Muscle of leg (tissue), 11 donors: ENCODE data around the gene LARP1. TPM values are rescaled to one million over a fixed set of nuclear protein-coding genes. Genes with fewer than 3 reads are reported as not detected.
"Not testable (repeated sequence)": the region's sequence is repeated elsewhere in the genome, so short reads cannot be mapped to it uniquely, and the experiment has no call there.

ENCODE experiments used
- DNase-seq: peaks from one replicate; pipeline ENCODE4 v3.0.0; 2013
- H3K27ac ChIP-seq: one replicate; pipeline ENCODE4 v1.5.1; 2013; ENCODE audit warnings: mild to moderate bottlenecking, low read length, control low read depth
- H3K27me3 ChIP-seq: one replicate; pipeline ENCODE4 v1.6.1; 2013; ENCODE audit warnings: low read length; ENCODE audit not compliant: control insufficient read depth, insufficient read depth
- H3K36me3 ChIP-seq: one replicate; pipeline ENCODE4 v1.6.1; 2013; ENCODE audit warnings: low read length; ENCODE audit not compliant: control insufficient read depth, insufficient read depth
- H3K4me1 ChIP-seq: one replicate; pipeline ENCODE4 v1.6.1; 2013; ENCODE audit warnings: low read length; ENCODE audit not compliant: control insufficient read depth, insufficient read depth
- H3K4me3 ChIP-seq: one replicate; pipeline ENCODE4 v1.5.1; 2013; ENCODE audit warnings: low read length, control low read depth
- H3K9me3 ChIP-seq: replicated peaks from 2 replicates; pipeline ENCODE4 v1.6.1; 2013; ENCODE audit warnings: low read depth, low read length; ENCODE audit not compliant: control insufficient read depth
- WGBS: methylation state at CpG from one replicate; pipeline ENCODE4 v1.1.5; 2013; ENCODE audit warnings: missing lambda C conversion rate; ENCODE audit not compliant: insufficient coverage; 5-methylcytosine and 5-hydroxymethylcytosine counted together
- polyA plus RNA-seq, 8 donors: library from polyadenylated mRNA; unstranded; fragments of 120-200 nt; gene quantifications; one replicate each; pipeline versions ENCODE4 v1.2.1 to v1.2.3, GENCODE V29; 2013; ENCODE audit warnings: inconsistent platforms in 1 of 8, low replicate concordance in 1 of 8; ENCODE audit not compliant: insufficient read length in 8 of 8, insufficient read depth in 1 of 8
- total RNA-seq: library from RNA; stranded (reverse); fragments of 120-200 nt; gene quantifications from one replicate; pipeline ENCODE4 v1.2.4, GENCODE V29; 2013

The LARP1 gene
- total and polyA plus RNA-seq, 9 donors = 35.6 to 114 (median 85.0) TPM

GRCh38 chr5:154819546-154819945 lies 64.4 kb downstream of the LARP1 start:
- Histone ChIP-seq H3K27ac (no peak overlapping the region), H3K36me3 (peaks cover 94% of the 10 kb centered on the region), H3K4me3 (no peak overlapping the region), H3K27me3 (no peaks in the 10 kb centered on the region), H3K9me3 (no peaks in the 10 kb centered on the region), H3K4me1 (no peaks in the 10 kb centered on the region)
- DNase-seq = no peak
- 88% methylated on average over 4 of the region's 7 CpGs for WGBS

- Histone ChIP-seq H3K27ac (no peak overlapping the region), H3K36me3 (peaks cover 90% of the 10 kb centered on the region), H3K4me3 (no peak overlapping the region), H3K9me3 (no peaks in the 10 kb centered on the region), H3K4me1 (no peaks in the 10 kb centered on the region), H3K27me3 (no peaks in the 10 kb centered on the region)
- DNase-seq = no peak
- 77% methylated on average over 5 of the region's 5 CpGs for WGBS
These were observed 65.2 kb downstream of the LARP1 start for GRCh38 chr5:154820383-154820782.

- H3K27me3 ChIP-seq, H3K4me1 ChIP-seq, DNase-seq, H3K27ac ChIP-seq, H3K4me3 ChIP-seq, H3K9me3 ChIP-seq: not testable (repeated sequence)
- WGBS = 73% methylated on average over 5 of the region's 5 CpGs
- H3K36me3 ChIP-seq = peaks cover 71% of the 10 kb centered on the region
These were observed 67.7 kb downstream of the LARP1 start for GRCh38 chr5:154822896-154823295.

- Histone ChIP-seq H3K4me3 (no peak overlapping the region), H3K27ac (no peak overlapping the region), H3K36me3 (peaks cover 69% of the 10 kb centered on the region), H3K9me3 (no peaks in the 10 kb centered on the region), H3K4me1 (no peaks in the 10 kb centered on the region), H3K27me3 (no peaks in the 10 kb centered on the region)
- 83% methylated on average over 3 of the region's 4 CpGs for WGBS
- no peak for DNase-seq
These were observed 68.4 kb downstream of the LARP1 start for GRCh38 chr5:154823605-154824004.

GRCh38 chr5:154824070-154824469 lies 68.9 kb downstream of the LARP1 start:
- Histone ChIP-seq H3K27me3 (no peaks in the 10 kb centered on the region), H3K4me1 (peaks cover under 1% of the 10 kb centered on the region), H3K27ac (no peak overlapping the region), H3K36me3 (peaks cover 65% of the 10 kb centered on the region), H3K4me3 (no peak overlapping the region), H3K9me3 (no peaks in the 10 kb centered on the region)
- WGBS = 92% methylated on average over 2 of the region's 2 CpGs
- DNase-seq = no peak

- H3K27ac ChIP-seq = no peak overlapping the region
- peaks cover 40% of the 10 kb centered on the region for H3K36me3 ChIP-seq
- 83% methylated on average over 2 of the region's 2 CpGs for whole genome bisulfite sequencing
- no peak for DNase-seq
- H3K4me1 ChIP-seq = peaks cover 18% of the 10 kb centered on the region
- no peaks in the 10 kb centered on the region for H3K27me3 ChIP-seq
- H3K4me3 ChIP-seq = no peak overlapping the region
- no peaks in the 10 kb centered on the region for H3K9me3 ChIP-seq
These were observed 74.0 kb downstream of the LARP1 start for GRCh38 chr5:154829181-154829588.

- no peak overlapping the region for H3K4me3 ChIP-seq
- peaks cover 18% of the 10 kb centered on the region for H3K4me1 ChIP-seq
- peaks cover 39% of the 10 kb centered on the region for H3K36me3 ChIP-seq
- H3K27ac ChIP-seq = peak overlapping the region; percentile 82
- no peaks in the 10 kb centered on the region for H3K9me3 ChIP-seq
- DNase-seq = peak; percentile 35
- 83% methylated on average over 4 of the region's 4 CpGs for WGBS
- no peaks in the 10 kb centered on the region for H3K27me3 ChIP-seq
These were observed 74.5 kb downstream of the LARP1 start for GRCh38 chr5:154829589-154830218.

- peak; percentile 57 for DNase-seq
- H3K36me3 ChIP-seq = peaks cover 42% of the 10 kb centered on the region
- 82% methylated on average over 6 of the region's 7 CpGs for whole genome bisulfite sequencing
These were observed 75.0 kb downstream of the LARP1 start for GRCh38 chr5:154830219-154830595.

GRCh38 chr5:154830596-154830995 lies 75.4 kb downstream of the LARP1 start:
- no peak for DNase-seq
- WGBS = 100% methylated on average over 3 of the region's 4 CpGs
- Histone ChIP-seq H3K36me3 (peaks cover 42% of the 10 kb centered on the region), H3K9me3 (no peaks in the 10 kb centered on the region), H3K27ac (peak overlapping the region; percentile 82), H3K4me1 (peaks cover 22% of the 10 kb centered on the region), H3K4me3 (no peak overlapping the region), H3K27me3 (no peaks in the 10 kb centered on the region)

More at GRCh38 chr5:154830219-154830595, 75.0 kb downstream of the LARP1 start:
- H3K27ac ChIP-seq = peak overlapping the region; percentile 82
- no peaks in the 10 kb centered on the region for H3K9me3 ChIP-seq
- H3K27me3 ChIP-seq = no peaks in the 10 kb centered on the region
- no peak overlapping the region for H3K4me3 ChIP-seq
- H3K4me1 ChIP-seq = peaks cover 22% of the 10 kb centered on the region

- Histone ChIP-seq H3K4me1 (peaks cover 22% of the 10 kb centered on the region), H3K36me3 (peaks cover 45% of the 10 kb centered on the region), H3K27me3 (no peaks in the 10 kb centered on the region), H3K4me3 (no peak overlapping the region), H3K9me3 (no peaks in the 10 kb centered on the region), H3K27ac (no peak overlapping the region)
- WGBS = 94% methylated on average over 3 of the region's 7 CpGs
- DNase-seq = no peak
These were observed 76.3 kb downstream of the LARP1 start for GRCh38 chr5:154831451-154831850.

- DNase-seq, H3K4me3 ChIP-seq, H3K27me3 ChIP-seq, H3K27ac ChIP-seq, H3K9me3 ChIP-seq: not testable (repeated sequence)
- H3K36me3 ChIP-seq = peaks cover 47% of the 10 kb centered on the region
- 100% methylated on average over 3 of the region's 3 CpGs for WGBS
- H3K4me1 ChIP-seq = peaks cover 22% of the 10 kb centered on the region
These were observed 77.6 kb downstream of the LARP1 start for GRCh38 chr5:154832804-154833203.
